ENCODE results near the gene LHFPL6.

The LHFPL6 gene

DNA sequence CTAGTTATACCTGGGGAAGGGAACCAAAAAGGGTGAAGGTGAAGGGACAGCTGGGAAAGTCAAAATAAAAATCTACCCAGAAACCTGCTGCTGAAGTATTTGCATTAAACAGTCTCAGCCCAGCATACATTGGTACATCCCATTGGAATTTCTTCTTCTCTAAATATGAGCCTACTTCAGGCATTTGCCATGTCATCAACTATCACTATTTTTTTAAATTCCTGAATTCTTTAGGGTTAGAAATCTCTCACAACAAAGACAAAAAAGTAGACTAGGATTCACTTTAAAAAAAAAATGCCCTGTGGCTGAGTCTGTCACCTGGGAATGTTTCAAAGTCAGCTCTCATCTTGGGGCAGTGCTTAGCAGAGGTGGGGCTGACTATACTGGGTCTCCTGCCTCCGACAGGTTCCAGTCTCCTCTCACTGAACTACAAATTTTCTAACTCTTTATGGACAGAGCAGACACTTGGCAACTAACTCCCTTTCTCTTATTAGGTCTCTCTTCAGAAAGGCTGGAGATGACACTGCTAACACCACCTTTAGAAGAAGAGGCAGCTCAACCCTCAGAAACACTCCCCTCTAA is 141.2 kb downstream of the LHFPL6 start:
- DNase-seq = peak; percentile 23

DNA sequence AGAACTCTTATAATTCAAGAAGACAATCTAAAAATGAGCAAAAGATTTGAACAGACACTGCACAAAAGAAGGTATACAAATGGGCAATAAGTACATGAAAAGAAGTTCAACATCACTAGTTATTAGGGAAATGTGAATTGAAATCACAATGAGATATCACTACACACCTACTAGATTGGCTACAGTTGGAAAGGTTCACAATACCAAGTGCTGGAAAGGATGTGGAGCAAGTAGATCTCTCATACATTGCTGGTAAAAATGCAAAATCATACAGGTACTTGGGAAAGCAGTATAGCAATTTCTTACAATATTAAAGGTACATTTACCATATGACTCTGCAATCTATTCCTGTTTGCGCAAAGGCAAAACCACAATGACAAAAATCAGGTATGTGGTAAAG is 145.7 kb downstream of the LHFPL6 start:
- no peak for DNase-seq

DNA sequence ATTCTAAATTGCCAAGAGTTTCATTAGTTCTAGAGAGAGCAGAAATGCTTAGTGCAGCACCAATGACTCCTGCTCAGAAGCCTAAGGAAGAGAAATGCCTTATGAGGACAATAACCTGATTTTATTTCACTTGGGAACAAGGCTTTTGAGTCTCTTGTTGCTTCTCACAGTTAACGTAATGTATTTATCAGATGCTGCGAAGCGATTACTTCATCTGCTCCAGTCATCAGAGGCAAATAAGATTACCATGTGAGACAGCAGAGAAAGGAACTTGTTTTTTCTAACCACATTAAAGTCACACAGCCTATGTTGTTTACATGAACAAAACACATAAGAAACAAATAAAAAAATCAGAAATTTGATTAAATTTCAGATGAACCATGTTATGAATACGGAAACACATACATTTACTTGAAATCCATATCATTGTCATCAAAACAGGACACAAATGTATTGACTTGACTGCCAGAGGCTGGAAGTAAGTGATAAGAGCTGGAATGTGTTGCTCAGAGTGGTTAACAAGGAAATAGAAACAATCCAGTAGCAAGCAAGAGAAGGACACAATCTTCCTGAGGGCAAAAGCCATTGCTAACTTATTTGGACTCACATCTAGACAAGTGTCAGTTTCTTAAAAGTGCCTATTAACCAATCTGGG is 147.3 kb downstream of the LHFPL6 start:
- no peak for DNase-seq

DNA sequence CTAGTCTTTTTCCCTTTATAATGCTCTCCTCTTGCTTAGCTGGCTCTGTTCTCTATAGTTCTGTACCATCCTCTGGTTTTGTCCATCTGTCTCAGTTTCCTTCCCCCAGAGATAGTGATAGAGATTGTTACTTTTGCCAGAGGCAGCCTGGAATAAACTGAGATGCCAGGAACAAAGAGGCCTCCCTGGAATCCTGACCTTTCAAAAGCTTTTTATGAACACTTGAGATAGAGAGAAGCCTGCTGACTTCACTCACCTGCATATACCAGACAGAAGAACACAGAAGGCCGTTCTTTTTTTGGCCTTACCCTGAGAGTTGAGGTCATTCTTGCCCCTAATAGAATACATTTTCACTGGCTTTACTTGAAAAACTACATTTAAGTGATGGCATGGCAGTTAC is 150.2 kb downstream of the LHFPL6 start:
- DNase-seq = no peak

DNA sequence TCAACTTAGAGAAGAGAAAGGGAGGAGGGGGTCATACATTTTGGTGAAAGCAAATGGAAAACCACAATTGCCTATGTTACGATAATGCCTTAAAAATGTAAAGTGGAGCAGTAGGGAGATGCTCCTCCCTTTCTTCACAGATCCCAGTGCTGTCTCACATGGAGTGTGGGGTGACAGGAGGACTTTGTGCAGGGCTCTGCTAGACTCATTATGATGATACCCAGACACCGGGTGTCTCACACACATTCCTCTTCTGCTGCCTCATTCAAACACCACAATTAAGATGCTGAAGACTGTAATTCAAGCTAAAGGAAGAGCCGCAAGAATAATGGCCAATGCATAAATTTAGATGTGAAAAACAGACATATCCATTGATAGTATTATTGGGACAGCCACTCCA is 150.6 kb downstream of the LHFPL6 start:
- DNase-seq = peak; percentile 5

DNA sequence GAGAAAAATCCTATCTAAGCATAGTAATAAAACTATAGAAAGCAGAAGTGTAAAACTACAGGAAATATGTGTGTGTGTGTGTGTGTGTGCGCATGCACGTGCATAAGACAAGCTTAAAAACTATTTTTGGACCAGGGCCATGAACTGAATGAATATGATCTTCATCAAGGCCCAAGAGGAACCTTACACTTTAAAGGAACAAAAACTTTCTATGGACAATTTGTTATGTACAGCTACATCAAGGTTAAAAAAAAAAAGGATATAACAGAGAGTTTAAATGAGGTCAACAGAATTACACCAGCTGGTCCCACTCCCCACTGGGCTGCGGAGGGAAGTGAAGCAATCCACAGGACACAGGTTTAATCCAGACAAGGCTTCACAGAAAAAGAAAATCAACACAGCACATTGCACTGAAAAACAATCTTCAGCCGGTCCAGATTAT is 151.1 kb downstream of the LHFPL6 start:
- DNase-seq = no peak

DNA sequence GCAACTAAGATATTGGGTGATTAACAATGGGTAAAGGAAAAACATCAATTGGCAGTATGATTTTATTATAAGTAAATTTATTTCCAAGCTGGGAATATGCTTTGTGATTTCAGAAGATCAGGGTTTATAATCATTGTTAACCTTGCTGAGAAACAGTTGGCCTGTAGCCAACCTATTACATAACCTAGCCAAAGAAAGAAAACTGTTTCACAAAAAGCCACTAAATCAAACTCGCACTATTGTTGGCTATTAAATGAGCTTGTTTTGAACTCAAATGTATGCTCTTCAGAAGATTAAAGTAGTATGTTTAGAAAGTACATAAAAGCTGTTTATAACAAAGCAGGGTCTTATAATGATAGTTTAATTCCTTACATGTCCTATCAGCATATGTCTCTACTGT is 151.7 kb downstream of the LHFPL6 start:
- no peak for DNase-seq

DNA sequence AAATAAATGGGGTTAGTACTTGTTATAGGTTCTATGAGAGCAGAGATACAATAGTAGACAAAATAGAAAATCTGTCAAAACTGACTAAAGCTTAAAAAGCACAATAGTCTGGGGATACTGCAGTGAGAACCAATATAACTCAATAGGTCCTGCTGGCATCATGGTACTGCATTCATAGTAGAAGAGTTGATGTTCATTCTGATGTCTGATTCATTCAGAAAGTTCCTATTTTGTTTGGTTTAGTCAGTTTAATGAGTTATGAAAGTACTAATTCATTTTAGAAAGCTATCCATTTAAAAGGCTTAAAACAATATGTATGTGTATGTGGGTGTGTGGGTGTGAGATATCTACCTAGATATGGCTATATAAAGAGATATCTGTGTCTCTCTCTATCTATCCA is 152.8 kb downstream of the LHFPL6 start:
- DNase-seq = no peak

DNA sequence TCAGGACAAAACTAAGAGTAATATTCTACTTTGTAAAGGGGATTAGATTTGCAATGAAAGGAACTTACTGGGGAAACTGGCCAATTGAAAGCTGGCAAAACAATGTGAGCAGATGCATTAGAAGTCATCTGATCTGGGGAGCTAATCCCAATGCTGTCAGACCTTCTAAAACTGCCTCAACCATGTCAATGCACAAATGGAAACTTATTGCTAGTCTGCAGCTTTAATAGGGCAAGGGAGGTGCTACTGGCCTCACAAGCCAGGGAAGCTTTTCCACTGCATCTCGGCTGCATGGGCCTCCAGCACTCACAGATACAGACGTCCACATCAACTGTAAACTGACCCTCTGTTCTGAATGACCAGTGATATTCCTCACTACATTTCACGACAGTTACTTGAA is 154.2 kb downstream of the LHFPL6 start:
- DNase-seq = no peak

DNA sequence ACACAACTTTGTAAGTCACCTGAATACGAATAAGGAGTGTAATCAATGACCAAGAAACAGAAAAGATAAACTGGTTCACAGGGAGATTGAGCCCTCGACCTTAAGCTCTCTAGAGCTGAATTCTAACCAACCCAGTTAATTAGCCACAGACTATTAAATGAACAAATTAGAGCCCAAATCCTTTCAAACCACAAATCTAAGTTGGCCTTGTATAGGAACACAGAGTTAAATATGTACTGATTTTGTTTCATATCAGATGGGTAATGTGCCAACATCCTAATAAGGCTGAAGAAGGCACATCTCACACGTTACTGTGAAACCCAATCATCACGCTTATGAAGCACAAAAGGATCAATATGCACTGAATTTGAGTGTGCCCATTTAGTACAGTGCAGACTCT is 156.1 kb downstream of the LHFPL6 start:
- DNase-seq = no peak

DNA sequence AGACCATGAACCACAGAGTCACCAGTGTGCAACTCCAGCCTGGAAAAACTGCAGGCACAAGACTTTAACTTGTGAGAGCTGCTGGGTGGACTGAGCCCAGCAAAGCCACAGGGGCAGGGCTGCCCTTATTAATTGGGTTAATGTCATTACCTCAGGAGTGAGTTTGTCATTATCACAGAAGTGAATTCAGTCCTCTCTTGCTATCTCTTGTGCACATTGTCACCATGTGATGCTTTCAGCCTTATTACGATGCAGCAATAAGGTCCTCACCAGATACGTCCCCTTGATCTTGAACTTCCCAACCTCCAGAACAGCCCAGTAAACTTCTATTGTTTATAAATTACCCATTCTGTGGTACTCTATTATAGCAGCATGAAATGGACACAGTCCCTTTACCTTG is 158.1 kb downstream of the LHFPL6 start:
- no peak for DNase-seq

DNA sequence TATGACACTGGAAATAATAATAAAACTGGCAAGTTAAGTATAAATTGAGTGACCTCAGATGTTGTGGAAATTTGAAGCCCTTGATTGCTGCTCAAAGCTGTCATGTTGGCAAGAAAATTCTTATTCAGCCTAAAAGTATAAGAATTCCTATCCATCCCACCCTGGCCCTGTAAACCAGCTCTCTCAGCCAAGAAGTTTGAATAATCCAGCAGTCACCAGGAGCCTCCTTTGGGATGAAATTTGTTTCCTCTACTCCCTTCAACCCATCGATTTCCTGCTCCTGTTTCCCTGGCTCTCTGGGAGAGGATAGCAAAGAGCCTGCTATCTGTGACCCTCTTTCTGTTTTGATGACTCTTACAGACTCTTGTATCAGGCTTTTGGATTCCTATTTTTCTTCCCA is 169.3 kb downstream of the LHFPL6 start:
- no peak for DNase-seq

DNA sequence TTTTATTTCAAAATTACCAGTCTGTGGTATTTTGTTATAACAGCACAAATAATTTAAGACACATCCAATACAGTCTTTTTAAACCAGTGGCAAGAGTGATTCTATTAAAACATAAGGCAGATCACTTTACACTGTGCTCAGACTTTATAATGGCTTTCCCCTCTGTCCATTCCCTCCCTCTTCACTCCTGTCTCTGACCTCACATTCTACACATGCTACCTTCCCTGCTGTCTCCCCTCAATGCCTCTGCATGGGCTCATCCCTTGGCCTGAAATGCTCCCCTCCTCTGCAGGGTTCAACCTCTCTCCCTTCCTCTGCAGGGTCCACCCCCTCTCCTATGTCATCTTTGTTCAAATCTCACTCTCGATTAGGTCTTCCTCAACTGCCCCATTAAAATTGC is 170.8 kb downstream of the LHFPL6 start:
- DNase-seq = no peak

DNA sequence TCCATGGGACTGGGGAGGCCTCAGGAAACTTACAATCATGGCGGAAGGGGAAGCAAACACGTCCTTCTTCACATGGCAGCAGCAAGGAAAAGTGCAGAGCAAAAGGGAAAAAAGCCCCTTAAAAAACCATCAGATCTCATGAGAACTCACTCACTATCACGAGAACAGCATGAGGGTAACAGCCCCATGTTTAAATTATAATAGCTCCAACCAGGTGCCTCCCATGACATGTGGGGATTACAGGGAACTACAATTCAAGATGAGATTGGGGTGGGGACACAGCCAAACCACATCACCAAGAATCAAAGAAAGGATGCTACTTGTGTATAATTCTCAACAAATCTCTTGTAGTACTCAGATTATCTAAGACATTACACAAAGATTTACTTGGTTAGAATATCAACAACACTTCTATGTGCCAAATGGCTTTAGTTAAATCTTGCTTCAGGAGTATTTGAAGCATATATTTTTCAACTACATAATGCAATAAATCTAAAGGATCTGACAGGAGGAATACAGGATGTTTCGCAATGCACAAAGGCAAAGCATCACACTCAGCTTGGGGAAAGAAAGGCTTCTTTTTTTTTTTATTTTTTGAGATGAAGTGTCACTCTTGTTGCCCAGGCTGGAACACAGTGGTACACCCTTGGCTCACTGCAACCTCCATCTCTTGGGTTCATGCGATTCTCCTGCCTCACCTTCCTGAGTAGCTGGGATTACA is 180.0 kb downstream of the LHFPL6 start:
- peak; percentile 10 for DNase-seq

DNA sequence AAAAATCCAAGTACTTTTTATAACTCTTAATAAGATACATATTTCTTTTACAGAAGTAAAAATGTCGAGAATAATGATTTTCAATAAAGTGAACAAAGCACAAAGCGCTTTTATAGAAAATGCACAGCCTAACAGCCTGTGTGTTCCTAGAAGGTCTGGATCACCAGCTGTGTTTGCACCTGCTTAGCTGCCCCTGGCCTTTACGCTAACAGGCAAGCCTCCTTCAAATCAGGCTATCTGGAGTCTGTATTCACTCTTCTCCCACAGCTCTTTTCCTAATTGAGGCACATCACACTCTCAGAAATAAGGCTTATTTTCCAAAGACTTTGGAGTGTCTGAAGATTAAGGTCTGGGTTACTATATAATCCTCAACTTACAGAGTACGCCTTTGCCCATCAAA is 183.1 kb downstream of the LHFPL6 start:
- no peak for DNase-seq

DNA sequence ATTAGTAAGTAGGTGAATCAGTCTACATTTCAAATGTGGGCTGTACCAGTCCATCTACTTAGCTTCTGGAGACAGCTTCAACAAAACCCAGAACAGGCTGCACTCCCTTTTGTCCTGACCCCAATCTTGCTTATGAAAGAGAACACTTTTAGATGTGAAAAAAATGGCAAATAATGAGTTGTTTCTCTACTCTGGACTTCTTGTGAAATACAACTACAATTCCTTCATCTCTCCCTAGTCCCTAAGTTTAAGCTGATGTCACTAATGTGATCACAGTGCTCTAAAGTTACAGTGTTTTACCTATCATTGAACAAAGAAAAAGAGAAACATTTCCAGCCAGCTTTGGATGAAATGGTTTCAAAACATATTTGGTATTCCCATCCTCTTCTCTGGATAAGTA is 183.9 kb downstream of the LHFPL6 start:
- no peak for DNase-seq

DNA sequence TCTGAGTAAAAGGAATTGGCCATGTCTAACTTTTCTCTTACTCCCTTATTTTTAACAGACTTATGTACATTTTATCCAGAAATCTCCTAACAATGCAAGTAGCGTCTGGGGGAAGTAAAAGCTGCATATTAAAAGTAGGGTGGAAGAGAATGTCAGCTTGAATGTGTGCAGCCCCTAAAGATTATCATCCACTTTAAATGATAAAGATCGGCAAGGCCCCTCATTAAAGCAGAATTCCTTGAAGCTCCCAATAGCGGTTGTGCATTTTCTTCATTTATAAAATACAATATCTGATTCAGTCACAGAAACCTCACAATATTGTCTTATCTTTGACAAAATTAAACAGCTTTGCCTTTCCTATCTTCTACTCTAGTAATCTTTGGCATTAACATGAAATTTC is 184.6 kb downstream of the LHFPL6 start:
- DNase-seq = no peak

DNA sequence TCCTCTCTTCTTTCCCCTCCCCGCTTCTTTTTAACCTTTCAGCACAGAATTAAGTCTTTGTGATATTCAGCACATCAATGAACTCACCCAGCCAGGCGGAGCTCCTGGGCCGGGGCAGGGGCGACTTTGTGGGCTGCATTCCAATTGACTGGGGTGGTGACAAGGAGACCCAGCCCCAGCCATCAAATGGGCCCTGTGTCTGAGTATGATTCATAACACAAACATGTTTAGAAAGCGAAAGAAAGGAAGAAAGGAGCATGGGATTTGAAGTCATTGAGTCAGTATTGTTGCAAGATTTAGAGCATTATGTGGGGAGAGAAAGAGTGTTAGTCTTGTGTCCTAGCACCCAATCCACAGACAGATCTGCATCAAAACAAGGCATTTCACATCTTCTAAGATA is 185.3 kb downstream of the LHFPL6 start:
- peak; percentile 78 for DNase-seq

DNA sequence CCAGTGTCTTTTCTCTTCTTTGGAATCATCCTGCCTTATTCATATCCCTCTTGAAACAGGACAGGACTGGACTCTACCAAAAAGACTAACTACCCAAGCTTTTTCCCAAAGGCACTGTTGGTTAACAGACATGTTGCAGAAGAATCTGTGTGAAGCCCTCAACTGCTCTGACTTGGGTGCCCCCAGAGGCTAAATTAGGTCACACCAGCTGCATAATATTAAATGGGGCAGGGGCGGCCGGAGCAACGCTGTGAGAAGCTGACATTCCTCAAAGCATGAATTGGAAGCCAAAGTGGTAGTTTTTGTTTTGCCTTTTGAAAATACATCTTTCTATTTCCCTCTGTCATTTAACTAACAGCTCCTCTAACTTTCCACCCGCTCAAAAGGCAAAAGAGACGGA is 185.9 kb downstream of the LHFPL6 start:
- DNase-seq = peak; percentile 18

DNA sequence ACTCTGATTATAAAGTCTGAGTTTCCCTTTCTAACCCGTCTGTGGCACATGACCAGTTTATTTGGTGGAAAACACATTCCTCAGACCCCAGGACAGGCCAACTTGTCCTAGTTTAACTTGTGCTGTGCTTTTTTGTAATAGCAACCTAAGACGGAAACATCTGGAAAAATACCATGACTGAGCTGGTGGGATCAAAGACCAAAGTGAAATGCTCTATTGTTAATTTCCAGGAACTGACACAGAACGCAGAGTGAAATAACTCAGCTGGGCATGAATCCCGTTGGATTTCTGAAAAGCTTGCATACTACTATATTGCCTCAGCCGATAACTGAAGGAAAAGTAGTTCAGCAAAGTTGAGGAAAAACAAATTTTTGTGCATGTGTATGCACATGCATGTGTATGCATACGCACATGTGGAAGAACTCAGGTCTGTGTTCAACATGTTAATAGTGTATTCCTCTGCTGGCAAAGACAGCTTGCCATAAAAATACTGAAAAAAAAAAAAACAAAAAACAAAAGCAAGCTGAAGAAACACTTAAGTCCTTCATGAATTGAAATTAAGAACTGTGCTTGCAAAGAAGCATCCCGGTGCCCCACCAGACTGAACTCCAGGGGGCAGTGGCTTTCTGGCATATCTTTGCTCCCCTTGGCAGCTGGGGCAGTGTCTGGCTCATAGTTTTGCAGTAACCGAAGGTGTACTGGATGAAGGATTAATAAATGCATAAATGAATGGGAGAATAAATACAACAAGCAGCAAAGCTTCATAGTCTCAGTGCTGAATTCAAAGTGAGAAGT is 187.8 kb downstream of the LHFPL6 start:
- DNase-seq = peak; percentile 51

DNA sequence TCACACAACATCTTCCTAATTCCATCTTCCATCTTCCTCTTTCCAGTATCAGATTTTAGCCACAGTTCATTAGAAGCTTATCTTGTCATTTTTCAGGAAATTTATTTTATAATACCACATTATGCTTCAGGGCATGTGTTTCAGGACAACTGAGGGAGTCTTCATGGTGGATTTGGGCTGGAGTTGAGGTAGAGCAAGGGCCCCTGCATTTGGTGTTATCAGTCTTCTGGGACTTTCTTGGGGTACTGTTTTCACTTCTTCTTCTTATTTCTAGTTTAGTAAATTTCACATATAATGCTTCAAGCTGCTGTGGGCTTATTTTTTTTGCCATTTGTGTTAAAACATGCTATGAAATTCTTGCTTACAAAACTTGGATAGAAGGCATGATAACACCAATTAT is 188.7 kb downstream of the LHFPL6 start:
- no peak for DNase-seq

DNA sequence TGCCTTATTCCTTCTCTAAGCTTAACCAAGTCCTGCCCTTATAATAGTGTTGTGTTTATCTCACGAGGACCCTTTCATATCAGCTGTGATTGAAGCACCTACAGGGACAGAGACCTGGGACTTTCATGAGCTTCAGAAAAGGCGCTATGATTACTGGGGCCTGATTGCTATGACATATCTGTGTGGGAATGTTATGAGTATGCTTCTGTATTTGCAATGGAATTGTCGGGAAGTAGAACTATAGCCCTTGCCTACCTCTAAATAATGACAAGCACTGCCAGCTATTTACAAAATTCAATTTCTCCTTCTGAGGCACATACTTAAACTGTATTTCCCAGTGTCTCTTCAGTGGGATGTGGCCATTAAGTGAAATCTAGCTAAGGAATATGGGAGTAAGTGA is 191.5 kb downstream of the LHFPL6 start:
- peak; percentile 4 for DNase-seq

DNA sequence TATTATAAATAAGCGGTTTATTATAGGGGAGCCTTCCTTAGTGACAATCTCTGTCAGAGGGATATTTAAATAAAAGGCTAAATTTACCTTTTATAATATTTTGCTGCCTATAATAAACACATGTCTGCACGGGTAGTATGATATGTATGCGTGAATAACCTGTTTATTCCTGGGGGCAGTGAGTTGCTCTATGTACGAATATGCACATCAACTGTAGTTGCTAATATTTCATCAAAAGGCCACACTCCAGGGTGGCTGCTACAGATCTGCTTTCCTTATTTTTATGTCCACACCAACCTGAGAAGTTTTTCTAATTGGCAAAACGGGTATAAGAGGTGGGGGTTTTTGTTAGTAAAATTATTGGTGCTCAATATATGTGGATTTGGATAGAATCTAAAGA is 192.0 kb downstream of the LHFPL6 start:
- DNase-seq = no peak
